ENCODE results near the gene ABCC9.

ABCC9 gene

DNA sequence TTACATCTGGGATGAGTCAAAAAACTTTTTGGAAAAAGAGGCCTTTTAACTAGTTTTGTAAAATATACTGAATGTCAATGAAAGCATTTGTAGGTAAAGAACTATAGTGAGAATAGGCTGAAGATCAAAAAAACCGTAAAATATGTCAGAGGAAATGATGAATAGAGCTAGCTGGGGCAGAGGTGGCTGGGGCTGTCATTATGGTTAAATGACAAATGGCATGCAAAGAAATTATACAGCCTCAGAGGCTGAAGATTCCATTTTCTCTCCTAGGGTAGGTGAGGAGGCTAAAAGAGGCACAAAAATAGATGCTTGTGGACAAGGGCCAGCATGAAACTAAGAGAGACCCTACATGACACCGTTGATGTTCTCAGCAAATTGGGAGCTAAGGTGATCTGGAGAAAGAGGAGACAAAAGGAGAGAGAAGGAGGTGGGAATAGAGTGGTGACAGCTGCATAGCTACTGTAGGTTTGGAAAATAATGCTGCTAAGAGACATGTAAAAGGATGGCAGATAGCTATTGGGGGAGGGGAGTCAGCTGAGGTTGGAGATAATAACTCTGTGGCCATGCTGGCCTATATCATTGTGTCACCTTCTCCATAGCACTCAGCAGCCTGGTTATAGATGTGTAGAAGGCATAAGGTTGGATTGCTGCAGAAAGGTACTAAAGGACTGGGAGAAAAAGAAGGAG lies 63.8 kb downstream of the ABCC9 start:
- DNase-seq (ENCODE audit: low spot score) = no peak

DNA sequence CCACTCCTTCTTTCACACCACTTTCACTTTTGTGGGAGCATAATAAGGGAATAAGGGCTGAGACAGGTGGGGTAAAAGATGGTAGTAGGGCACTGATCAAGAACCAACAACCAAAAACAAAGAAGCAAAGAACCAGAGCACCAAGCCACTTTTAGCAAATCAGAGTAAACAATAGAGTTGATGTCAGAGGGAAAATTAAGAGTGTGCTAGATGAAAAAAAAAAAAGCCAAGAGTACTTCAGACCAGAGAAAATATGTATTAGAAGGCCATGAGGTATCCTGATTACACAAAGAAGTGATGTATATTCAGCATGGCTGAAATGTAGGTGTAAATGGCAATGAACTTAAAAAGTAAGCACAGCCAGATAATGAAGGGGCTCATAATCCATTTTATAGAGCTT lies 75.4 kb downstream of the ABCC9 start:
- no peak for DNase-seq (ENCODE audit: low spot score)

- DNase-seq (ENCODE audit: low spot score) = no peak
Observed at GRCh38 chr12:21860534-21860933, 80.7 kb downstream of the ABCC9 start.

GRCh38 chr12:21860128-21860527 lies 81.1 kb downstream of the ABCC9 start:
- no peak for DNase-seq (ENCODE audit: low spot score)

- no peak for DNase-seq (ENCODE audit: low spot score)
Observed at GRCh38 chr12:21852251-21852650, 89.0 kb downstream of the ABCC9 start.

DNA sequence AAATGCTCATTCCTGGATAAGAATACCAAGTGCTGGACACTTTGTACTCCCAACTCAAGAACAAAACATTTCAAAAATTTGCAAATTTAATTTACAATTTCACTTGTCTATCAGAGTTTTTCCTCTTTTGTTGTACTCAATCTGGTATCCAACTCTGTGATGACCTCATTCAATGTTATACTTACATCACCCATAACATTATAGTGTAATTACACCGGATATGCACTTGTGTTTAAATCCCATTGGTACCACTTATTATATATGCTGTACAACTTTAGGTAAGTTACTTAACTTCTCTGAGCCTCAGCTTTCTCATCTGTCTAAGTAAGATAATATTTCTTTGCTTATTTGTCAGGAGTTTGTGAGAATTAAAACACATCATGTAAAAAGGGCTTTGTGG lies 90.1 kb downstream of the ABCC9 start:
- DNase-seq (ENCODE audit: low spot score) = no peak

GRCh38 chr12:21850419-21850818 lies 90.8 kb downstream of the ABCC9 start:
- DNase-seq (ENCODE audit: low spot score) = no peak

DNA sequence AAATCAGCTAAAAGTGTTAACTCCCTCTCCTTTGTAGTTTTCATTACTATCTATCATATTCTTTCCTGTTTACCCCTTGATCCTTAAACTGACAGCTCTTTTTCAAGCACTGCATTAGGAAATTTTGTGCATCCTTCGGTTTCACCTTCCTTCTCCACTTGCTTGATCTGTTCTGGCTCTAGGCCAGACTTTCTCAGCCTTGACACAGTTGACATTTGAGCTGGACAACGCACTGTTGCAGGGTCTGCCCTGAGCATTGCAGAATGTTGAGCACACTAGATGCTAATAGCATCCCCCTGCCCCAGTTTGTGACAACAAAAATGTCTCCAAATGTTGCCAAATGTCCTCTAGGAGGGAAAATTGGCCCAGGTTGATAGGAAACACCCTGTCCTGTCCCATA lies 91.3 kb downstream of the ABCC9 start:
- DNase-seq (ENCODE audit: low spot score) = no peak

GRCh38 chr12:21848192-21848591 lies 93.0 kb downstream of the ABCC9 start:
- no peak for DNase-seq (ENCODE audit: low spot score)

DNA sequence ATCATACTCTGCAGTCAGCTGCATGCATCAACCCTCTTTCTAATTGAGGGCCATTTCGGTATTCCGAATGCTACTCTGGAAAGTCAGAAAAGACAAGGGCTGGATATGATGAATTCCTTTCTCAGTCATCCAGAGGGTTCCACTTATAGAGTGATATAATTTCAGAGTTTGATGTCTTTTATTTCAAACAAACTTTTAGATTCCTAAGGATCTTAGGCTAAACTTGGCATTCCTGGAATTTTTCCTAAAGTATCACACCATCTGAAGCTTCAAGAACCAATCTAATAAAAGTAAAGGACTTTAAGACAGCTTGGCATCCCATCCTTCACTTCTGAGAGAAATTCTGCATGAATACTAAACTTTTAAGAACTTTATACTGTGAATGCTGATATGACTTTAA lies 97.4 kb downstream of the ABCC9 start:
- no peak for DNase-seq (ENCODE audit: low spot score)

GRCh38 chr12:21839776-21840175 lies 101.5 kb downstream of the ABCC9 start:
- DNase-seq (ENCODE audit: low spot score) = no peak

GRCh38 chr12:21837847-21838246 lies 103.4 kb downstream of the ABCC9 start:
- no peak for DNase-seq (ENCODE audit: low spot score)

GRCh38 chr12:21831791-21832344 lies 109.4 kb downstream of the ABCC9 start:
- no peak for DNase-seq (ENCODE audit: low spot score)

DNA sequence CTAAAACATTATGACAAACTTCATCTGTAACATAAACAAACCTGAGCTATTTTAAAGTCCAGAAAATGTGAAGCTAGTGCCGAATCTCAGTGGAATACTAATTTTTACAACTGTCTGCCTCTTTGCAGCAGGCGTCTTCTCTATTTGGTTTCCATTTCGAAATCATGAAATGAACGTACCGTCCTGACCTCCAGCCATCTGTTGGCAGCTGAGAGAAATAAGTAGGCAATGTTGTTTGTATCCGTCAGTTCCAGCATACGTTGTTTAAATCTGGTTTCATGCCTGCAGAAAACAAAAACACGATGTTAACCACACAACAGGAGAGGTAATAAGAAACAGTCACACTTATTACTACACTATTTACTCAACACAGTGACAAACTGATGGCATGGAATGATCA lies 112.4 kb downstream of the ABCC9 start:
- DNase-seq (ENCODE audit: low spot score) = peak; percentile 16

GRCh38 chr12:21828136-21828775 lies 113.0 kb downstream of the ABCC9 start:
- DNase-seq (ENCODE audit: low spot score) = no peak

- no peak for DNase-seq (ENCODE audit: low spot score)
Observed at GRCh38 chr12:21827083-21827482, 114.1 kb downstream of the ABCC9 start.

DNA sequence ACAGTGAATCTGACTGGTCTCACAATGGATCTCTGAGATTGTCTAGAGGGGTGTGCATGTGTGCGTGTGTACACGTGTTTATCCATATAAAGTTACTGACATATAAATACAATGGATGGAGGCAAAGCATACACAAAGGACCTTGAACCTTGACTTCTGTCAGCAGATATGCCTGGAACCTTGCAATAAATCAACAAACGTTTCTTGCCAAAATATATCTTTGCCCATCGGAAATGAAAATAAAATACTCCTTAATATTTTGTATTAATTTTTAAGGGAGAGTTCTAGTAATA lies 114.7 kb downstream of the ABCC9 start:
- no peak for DNase-seq (ENCODE audit: low spot score)

- DNase-seq (ENCODE audit: low spot score) = no peak
Observed at GRCh38 chr12:21825886-21826617, 115.2 kb downstream of the ABCC9 start.

DNA sequence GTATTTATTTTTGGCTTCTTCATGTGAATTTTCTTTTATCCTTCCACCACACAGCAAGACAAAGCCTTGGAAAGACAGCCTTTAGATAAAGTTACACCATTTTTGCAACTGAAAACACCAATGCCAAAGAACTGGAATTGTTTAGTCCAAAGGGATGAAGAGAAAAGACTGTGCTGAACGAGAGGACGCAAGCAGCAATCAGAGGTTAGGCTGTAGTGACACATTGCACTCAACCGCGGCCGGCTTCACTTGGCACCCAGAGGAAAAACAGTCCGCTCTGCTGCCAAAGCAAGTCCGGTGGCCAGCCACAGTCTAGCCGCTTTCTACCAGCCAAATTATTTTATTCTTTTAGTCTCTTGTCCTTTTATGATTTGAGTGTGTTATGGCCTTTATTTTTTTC lies 117.6 kb downstream of the ABCC9 start:
- no peak for DNase-seq (ENCODE audit: low spot score)

DNA sequence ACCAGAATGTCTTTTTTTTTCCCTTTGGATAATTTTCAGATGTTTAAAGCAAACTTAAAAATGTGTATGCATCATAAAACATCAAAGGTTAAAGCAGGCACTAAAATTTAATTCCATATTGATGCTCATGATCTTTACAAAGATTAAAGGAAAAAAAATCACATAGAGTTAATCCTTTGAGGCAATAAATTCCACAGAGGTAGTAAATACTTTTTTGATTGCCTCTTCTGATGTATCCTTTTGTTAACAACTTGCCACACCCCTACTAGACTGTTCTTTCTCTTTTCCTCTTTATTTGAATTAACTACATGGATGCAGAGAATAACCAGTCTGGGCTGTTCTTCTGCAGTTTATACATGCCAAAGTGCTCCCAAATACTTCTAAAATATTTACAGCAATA lies 121.5 kb downstream of the ABCC9 start:
- no peak for DNase-seq (ENCODE audit: low spot score)

GRCh38 chr12:21819236-21819635 lies 122.0 kb downstream of the ABCC9 start:
- DNase-seq (ENCODE audit: low spot score) = peak; percentile 13

GRCh38 chr12:21818627-21819026 lies 122.6 kb downstream of the ABCC9 start:
- DNase-seq (ENCODE audit: low spot score) = no peak
